GM21447 (cell line): ENCODE results near the gene SLC25A2.
"Not testable (repeated sequence)": the region's sequence is repeated elsewhere in the genome, so short reads cannot be mapped to it uniquely, and the experiment has no call there.

Experiments
- ATAC-seq: cut with Tn5 transposase; IDR thresholded peaks from one replicate; pipeline ENCODE4 v1.9.1; 2021; ENCODE audit not compliant: unreplicated experiment

The SLC25A2 gene

GRCh38 chr5:141303756-141304155 lies at the start of gene SLC25A2:
TSS of gene SLC25A2 (minus strand) at chr5:141304049. CDS start at chr5:141303865, 184 bp downstream.
- ATAC-seq, result no peak

GRCh38 chr5:141351591-141351990 lies 47.7 kb upstream of the SLC25A2 start:
- no peak for ATAC-seq

- ATAC-seq, result no peak
Observed at GRCh38 chr5:141349917-141350619, 46.2 kb upstream of the SLC25A2 start, which contains the start of gene PCDHGB1. TSS of gene PCDHGB1 (plus strand) at chr5:141350099. CDS start at chr5:141350261, 162 bp downstream.

GRCh38 chr5:141346017-141346416 lies 42.2 kb upstream of the SLC25A2 start:
- not testable (repeated sequence) for ATAC-seq

- ATAC-seq, result no peak
Observed at GRCh38 chr5:141345327-141345726, 41.5 kb upstream of the SLC25A2 start.

- ATAC-seq, result no peak
Observed at GRCh38 chr5:141343953-141344463, 40.2 kb upstream of the SLC25A2 start.

GRCh38 chr5:141343242-141343952 lies 39.5 kb upstream of the SLC25A2 start, which contains the start of gene PCDHGA3:
TSS of gene PCDHGA3 (plus strand) at chr5:141343829. CDS start at chr5:141344034, 205 bp downstream.
- no peak for ATAC-seq

GRCh38 chr5:141342773-141343172 lies 38.9 kb upstream of the SLC25A2 start:
- no peak for ATAC-seq

GRCh38 chr5:141340781-141341354 lies 37.0 kb upstream of the SLC25A2 start:
- ATAC-seq, result not testable (repeated sequence)

GRCh38 chr5:141338538-141339306 lies 34.9 kb upstream of the SLC25A2 start, which contains the start of gene PCDHGA2:
TSS of gene PCDHGA2 (plus strand) at chr5:141338760.
- ATAC-seq, result no peak

- ATAC-seq, result not testable (repeated sequence)
Observed at GRCh38 chr5:141332571-141332970, 28.7 kb upstream of the SLC25A2 start.

- ATAC-seq, result no peak
Observed at GRCh38 chr5:141330299-141331080, 26.6 kb upstream of the SLC25A2 start, which contains the start of gene PCDHGA1. TSS of gene PCDHGA1 (plus strand) at chr5:141330514.

- no peak for ATAC-seq
Observed at GRCh38 chr5:141328231-141328630, 24.4 kb upstream of the SLC25A2 start.

- ATAC-seq, result peak; percentile 74
Observed at GRCh38 chr5:141326088-141326854, 22.4 kb upstream of the SLC25A2 start.

- ATAC-seq, result no peak
Observed at GRCh38 chr5:141322261-141322660, 18.4 kb upstream of the SLC25A2 start.

GRCh38 chr5:141320225-141321169 lies 16.6 kb upstream of the SLC25A2 start, which contains the start of gene TAF7:
TSS of gene TAF7 (minus strand) at chr5:141320784. CDS start at chr5:141320044, 740 bp downstream.
- ATAC-seq, result peak; percentile 91

- no peak for ATAC-seq
Observed at GRCh38 chr5:141319699-141320098, 15.8 kb upstream of the SLC25A2 start.

- no peak for ATAC-seq
Observed at GRCh38 chr5:141319202-141319601, 15.4 kb upstream of the SLC25A2 start.
